ENCODE results near the gene GALNT9.
A peak's percentile ranks its signal among the peaks of the same experiment; 100 is the strongest.

The GALNT9 gene

DNA sequence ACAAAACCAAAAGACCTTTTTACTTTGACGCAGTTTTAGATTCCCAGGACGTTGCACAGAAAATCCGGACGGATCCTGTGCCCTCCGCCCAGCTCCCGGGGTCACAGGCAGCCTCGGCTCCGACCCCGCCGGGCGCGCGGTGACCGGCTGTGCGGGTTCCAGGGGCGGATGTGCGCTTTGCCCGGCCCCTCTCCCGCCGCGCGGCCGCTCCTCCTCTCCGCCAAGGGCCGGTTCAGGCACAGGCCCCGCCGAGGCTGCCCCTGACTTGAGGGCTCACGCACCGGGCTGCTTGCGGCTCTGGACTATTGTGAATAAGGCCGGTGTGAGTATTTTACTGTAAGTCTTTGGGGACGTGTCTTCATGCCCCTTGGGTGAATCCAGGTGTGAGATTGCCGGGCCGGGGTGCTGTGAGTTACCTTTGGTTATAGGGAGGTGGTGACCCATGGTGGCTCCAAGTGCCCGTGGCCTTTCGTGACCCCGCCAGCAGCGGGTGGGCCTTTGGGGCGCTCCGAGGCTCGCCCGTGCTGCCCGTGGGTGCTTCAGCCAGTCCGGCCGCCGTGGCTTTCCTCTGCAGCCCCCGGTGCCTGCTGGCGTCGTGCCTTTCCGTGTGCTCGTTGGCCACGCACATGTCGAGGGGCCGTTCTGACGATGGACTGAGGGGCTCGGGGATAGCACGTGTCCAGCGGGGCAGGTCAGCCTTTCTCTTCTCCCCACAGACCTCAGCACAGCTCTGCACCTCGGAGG lies 139.2 kb downstream of the GALNT9 start:
- Histone ChIP-seq H3K36me3 (ENCODE audit: insufficient read depth, low read length) (no peaks in the 10 kb centered on the region), H2AFZ (ENCODE audit: low read depth, low read length) (peak overlapping the region; percentile 84), H3K4me2 (ENCODE audit: insufficient read depth, low read length) (peak overlapping the region; percentile 94), H3K27me3 (ENCODE audit: insufficient read depth, low read length, poor library complexity) (peaks cover 25% of the 10 kb centered on the region), H3K79me2 (ENCODE audit: insufficient read depth, low read length) (no peaks in the 10 kb centered on the region), H3K4me3 (ENCODE audit: low read depth in 1 of 2, low read length in 2 of 2) (peak overlapping the region; percentile 15 to 63; a peak in 3 of 4 replicates), H3K9ac (ENCODE audit: low read depth, low read length) (peak overlapping the region; percentile 76), H4K20me1 (ENCODE audit: insufficient read depth, low read length) (no peaks in the 10 kb centered on the region), H3K4me1 (ENCODE audit: insufficient read depth, low read length) (peaks cover 26% of the 10 kb centered on the region), H3K27ac (ENCODE audit: low read length) (peak overlapping the region; percentile 40), H3K9me3 (ENCODE audit: insufficient read depth, low read length, severe bottlenecking) (peaks cover 5% of the 10 kb centered on the region)
- ATAC-seq (ENCODE audit: insufficient read depth, low read depth) (peak; percentile 25), DNase-seq (no peak)
- TF ChIP-seq, protein P1, sequence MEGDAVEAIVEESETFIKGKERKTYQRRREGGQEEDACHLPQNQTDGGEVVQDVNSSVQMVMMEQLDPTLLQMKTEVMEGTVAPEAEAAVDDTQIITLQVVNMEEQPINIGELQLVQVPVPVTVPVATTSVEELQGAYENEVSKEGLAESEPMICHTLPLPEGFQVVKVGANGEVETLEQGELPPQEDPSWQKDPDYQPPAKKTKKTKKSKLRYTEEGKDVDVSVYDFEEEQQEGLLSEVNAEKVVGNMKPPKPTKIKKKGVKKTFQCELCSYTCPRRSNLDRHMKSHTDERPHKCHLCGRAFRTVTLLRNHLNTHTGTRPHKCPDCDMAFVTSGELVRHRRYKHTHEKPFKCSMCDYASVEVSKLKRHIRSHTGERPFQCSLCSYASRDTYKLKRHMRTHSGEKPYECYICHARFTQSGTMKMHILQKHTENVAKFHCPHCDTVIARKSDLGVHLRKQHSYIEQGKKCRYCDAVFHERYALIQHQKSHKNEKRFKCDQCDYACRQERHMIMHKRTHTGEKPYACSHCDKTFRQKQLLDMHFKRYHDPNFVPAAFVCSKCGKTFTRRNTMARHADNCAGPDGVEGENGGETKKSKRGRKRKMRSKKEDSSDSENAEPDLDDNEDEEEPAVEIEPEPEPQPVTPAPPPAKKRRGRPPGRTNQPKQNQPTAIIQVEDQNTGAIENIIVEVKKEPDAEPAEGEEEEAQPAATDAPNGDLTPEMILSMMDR (IDR thresholded peaks at IDR 0.05; ENCODE audit: borderline replicate concordance, extremely low read depth, low read length, poor library complexity, severe bottlenecking): no peak
- no peak for TF ChIP-seq EZH2 (IDR thresholded peaks at IDR 0.05; ENCODE audit: borderline replicate concordance, low read depth, low read length, severe bottlenecking)

DNA sequence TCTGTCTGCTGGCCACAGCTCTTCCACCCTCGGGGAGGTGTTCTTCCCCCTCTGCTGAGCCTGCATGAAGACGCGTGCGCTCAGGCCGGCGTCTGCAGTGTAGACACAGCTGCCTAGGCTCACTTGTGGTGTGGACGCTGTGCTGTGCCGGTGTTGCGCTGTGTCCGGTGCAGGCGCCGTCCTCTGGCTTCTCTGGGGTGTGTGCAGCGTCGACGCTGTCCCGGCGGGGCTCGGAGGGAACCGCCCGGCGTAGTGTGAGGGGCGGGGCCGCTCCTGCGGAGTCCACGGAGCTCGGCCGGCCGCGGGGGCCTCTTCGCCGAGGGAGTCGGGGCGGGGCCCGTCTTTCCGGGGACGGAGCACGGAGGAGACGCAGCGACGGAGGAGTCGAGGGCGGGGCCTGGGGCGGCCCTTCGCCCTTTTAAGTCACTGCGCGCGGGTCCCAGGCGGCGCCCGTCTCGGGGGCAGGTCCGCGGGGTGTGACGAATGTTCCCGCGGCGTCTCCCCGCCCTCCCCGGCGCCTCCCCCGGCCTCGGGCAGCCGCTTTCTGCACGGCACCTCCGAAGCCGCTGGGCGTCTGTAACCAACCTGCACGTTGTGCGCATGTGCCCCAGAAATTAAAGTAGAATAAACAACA lies 139.9 kb downstream of the GALNT9 start:
- no peaks in the 10 kb centered on the region for H3K79me2 ChIP-seq (ENCODE audit: insufficient read depth, low read length)
- ATAC-seq (ENCODE audit: insufficient read depth, low read depth) (peak; percentile 95), DNase-seq (peak; percentile 93)
- H3K4me2 ChIP-seq (ENCODE audit: insufficient read depth, low read length): peak overlapping the region; percentile 94
- H3K9ac ChIP-seq (ENCODE audit: low read depth, low read length): peak overlapping the region; percentile 76
- H3K27me3 ChIP-seq (ENCODE audit: insufficient read depth, low read length, poor library complexity): peaks cover 25% of the 10 kb centered on the region
- TF ChIP-seq, protein P1 (IDR thresholded peaks at IDR 0.05; ENCODE audit: borderline replicate concordance, extremely low read depth, low read length, poor library complexity, severe bottlenecking): no peak
- TF ChIP-seq EZH2 (IDR thresholded peaks at IDR 0.05; ENCODE audit: borderline replicate concordance, low read depth, low read length, severe bottlenecking): no peak
- no peaks in the 10 kb centered on the region for H4K20me1 ChIP-seq (ENCODE audit: insufficient read depth, low read length)
- peak overlapping the region; percentile 40 for H3K27ac ChIP-seq (ENCODE audit: low read length)
- H2AFZ ChIP-seq (ENCODE audit: low read depth, low read length): peak overlapping the region; percentile 84
- peaks cover 26% of the 10 kb centered on the region for H3K4me1 ChIP-seq (ENCODE audit: insufficient read depth, low read length)
- H3K9me3 ChIP-seq (ENCODE audit: insufficient read depth, low read length, severe bottlenecking): peaks cover 5% of the 10 kb centered on the region
- H3K4me3 ChIP-seq (ENCODE audit: low read depth in 1 of 2, low read length in 2 of 2): peak overlapping the region; percentile 15 to 63; a peak in 3 of 4 replicates
- H3K36me3 ChIP-seq (ENCODE audit: insufficient read depth, low read length): no peaks in the 10 kb centered on the region

DNA sequence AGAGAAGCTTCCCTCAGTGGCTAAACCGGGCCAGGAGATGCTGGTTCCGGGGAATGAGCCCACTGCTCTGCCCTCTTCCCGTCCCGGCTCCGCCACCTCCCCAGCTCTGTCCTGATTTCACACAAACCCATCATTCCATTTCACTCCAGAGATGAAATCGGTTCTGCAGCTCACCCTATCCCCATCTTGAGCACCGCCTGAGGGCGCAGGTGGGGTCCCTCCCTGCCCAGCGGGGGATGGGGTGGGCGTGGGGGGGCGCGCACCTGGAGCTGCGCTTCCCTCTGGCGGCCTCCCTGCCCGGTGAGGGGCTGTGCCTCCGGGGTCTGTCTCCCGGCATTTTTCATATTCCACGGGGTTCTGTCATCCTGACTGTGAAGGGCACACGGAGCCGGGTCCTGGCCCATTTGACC lies 140.5 kb downstream of the GALNT9 start:
- Histone ChIP-seq H4K20me1 (ENCODE audit: insufficient read depth, low read length) (no peaks in the 10 kb centered on the region), H3K27ac (ENCODE audit: low read length) (peak overlapping the region; percentile 36), H3K4me1 (ENCODE audit: insufficient read depth, low read length) (peaks cover 26% of the 10 kb centered on the region), H2AFZ (ENCODE audit: low read depth, low read length) (peak overlapping the region; percentile 83), H3K9me3 (ENCODE audit: insufficient read depth, low read length, severe bottlenecking) (peaks cover 1% of the 10 kb centered on the region), H3K36me3 (ENCODE audit: insufficient read depth, low read length) (no peaks in the 10 kb centered on the region), H3K27me3 (ENCODE audit: insufficient read depth, low read length, poor library complexity) (peaks cover 25% of the 10 kb centered on the region), H3K9ac (ENCODE audit: low read depth, low read length) (peak overlapping the region; percentile 76), H3K4me3 (ENCODE audit: low read depth in 1 of 2, low read length in 2 of 2) (peak overlapping the region; percentile 11 to 63; a peak in 3 of 4 replicates), H3K4me2 (ENCODE audit: insufficient read depth, low read length) (peak overlapping the region; percentile 94), H3K79me2 (ENCODE audit: insufficient read depth, low read length) (no peaks in the 10 kb centered on the region)
- no peak for DNase-seq
- no peak for TF ChIP-seq EZH2 (IDR thresholded peaks at IDR 0.05; ENCODE audit: borderline replicate concordance, low read depth, low read length, severe bottlenecking)
- TF ChIP-seq, protein P1 (IDR thresholded peaks at IDR 0.05; ENCODE audit: borderline replicate concordance, extremely low read depth, low read length, poor library complexity, severe bottlenecking): no peak
- no peak for ATAC-seq (ENCODE audit: insufficient read depth, low read depth)

Data from DND-41 (cell line).